A549 treated with ZK216348 at 1 μM for 4 hours (cell line): ENCODE measurements around the gene RBMXL3. TPM values are rescaled to one million over a fixed set of nuclear protein-coding genes. Genes with fewer than 3 reads are reported as not detected.

Experiments
- total RNA-seq: library from RNA; stranded (reverse); fragments of 200-300 nt; extraction: Qiagen RNA extraction; gene quantifications from 5 replicates; pipeline ENCODE4 v1.2.3, GENCODE V29; 2022; ENCODE audit warnings: low read depth

The RBMXL3 gene
- not detected in 5 replicates for total RNA-seq

DNA sequence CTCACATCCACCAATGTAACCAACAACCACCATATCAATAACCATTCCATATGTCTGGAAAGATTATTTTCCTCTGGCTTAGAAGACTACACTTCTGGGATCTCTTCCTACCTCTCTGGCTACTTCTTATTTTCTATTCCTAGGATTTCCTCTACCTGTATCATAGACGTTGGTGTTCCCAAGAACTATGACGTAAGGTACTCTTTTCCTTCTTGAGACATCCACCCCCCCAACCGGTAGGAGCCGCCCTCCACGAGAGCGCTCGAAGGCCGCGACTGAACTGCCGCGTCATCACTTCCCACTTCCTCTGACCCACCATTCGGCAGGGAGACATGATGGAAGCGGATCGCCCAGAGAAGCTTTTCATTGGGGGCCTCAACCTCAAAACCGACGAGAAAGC, at the start of gene RBMXL3:
TSS of gene RBMXL3 (plus strand) at position 301 of the 400 bp plus-strand sequence. CDS start at position 333, 32 bp downstream.

DNA sequence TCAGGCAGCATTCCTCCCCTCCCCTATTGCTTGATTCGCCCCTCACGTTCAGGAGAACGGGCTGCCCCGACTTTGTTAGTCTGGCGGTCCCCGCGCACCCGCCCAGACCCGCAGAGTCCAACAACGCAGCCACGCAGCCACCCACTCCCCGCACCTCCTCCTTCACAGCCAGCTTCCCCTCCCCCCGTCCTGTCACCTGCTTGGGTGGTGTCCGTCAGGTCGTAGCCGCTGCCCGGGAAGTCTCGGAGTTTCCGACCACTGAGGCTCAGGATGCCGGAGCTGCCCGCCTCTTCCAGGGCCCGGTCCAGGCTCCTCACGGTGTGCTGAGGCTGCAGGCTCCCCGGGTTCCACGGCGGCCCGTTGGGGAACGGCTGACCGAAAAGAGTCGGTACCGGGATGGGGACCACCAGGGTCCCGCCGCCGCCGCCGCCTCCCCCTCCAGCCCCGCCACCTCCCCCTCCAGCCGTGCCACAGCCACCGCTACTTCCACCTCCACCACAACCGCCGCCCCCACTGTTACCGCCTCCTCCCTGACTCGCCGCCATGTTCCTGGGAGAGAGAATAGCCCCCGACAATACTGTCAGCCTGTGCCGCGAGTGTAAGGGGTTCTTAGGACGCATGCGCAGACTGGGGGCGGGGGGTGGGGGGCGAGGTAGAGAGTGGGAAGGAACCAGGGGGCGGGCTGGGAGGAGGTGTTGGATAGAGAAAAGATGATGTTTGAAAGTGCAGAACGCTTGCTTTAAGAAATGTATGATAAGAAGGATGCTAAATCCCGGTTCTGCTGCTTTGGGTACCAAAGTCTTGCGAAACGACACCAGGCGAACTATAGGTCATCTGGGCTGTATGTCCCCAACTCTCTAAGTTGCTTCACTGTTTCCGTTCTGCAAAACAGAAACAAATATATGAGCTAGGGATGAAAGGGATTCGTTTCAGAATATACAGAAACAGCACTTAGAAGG, 44.6 kb downstream of the RBMXL3 start, which contains the start of gene LRCH2:
TSS of gene LRCH2 (minus strand) at position 600 of the 959 bp plus-strand sequence. CDS start at position 545, 55 bp downstream.

Other genes with a start within 250 kb of the RBMXL3 start
- gene IL13RA2, start 171.8 kb upstream of the RBMXL3 start, total RNA-seq: 0.14 TPM in 1 of 5 replicates, not detected in the others
- 0.04 TPM in 1 of 5 replicates, not detected in the others for gene LRCH2, start 44.7 kb downstream of the RBMXL3 start, total RNA-seq
- gene LUZP4, start 100.3 kb downstream of the RBMXL3 start, total RNA-seq: 0.09 TPM in 1 of 5 replicates, not detected in the others